ENCODE measurements around the gene XIRP2.
"Not testable (repeated sequence)": the region's sequence is repeated elsewhere in the genome, so short reads cannot be mapped to it uniquely, and the experiment has no call there.

Gene XIRP2

GRCh38 chr2:167192833-167193232, 304.6 kb downstream of the XIRP2 start:
- no peak for DNase-seq (ENCODE audit: low read depth in 3 of 3)

GRCh38 chr2:167196461-167197252, 308.4 kb downstream of the XIRP2 start:
- no peak for DNase-seq (ENCODE audit: low read depth in 3 of 3)

- no peak for DNase-seq (ENCODE audit: low read depth in 3 of 3)
These were observed 309.7 kb downstream of the XIRP2 start for GRCh38 chr2:167198009-167198408.

GRCh38 chr2:167198576-167198975, 310.3 kb downstream of the XIRP2 start:
- DNase-seq (ENCODE audit: low read depth in 3 of 3) = no peak

GRCh38 chr2:167200019-167200418, 311.7 kb downstream of the XIRP2 start:
- no peak for DNase-seq (ENCODE audit: low read depth in 3 of 3)

- no peak for DNase-seq (ENCODE audit: low read depth in 3 of 3)
These were observed 321.5 kb downstream of the XIRP2 start for GRCh38 chr2:167209784-167210183.

GRCh38 chr2:167212014-167212648, 323.9 kb downstream of the XIRP2 start:
- DNase-seq (ENCODE audit: low read depth in 3 of 3) = no peak

GRCh38 chr2:167215595-167215994, 327.3 kb downstream of the XIRP2 start:
- DNase-seq (ENCODE audit: low read depth in 3 of 3) = no peak

GRCh38 chr2:167237478-167237877, 349.2 kb downstream of the XIRP2 start:
- DNase-seq (ENCODE audit: low read depth in 3 of 3) = no peak

- DNase-seq (ENCODE audit: low read depth in 3 of 3) = no peak
These were observed 352.4 kb downstream of the XIRP2 start for GRCh38 chr2:167240671-167241070.

GRCh38 chr2:167249197-167249596, 360.9 kb downstream of the XIRP2 start:
- DNase-seq (ENCODE audit: low read depth in 3 of 3) = no peak

- DNase-seq (ENCODE audit: low read depth in 3 of 3) = no peak
These were observed 364.7 kb downstream of the XIRP2 start for GRCh38 chr2:167253025-167253424.

- DNase-seq (ENCODE audit: low read depth in 3 of 3) = no peak
These were observed 366.4 kb downstream of the XIRP2 start for GRCh38 chr2:167254721-167255120.

- no peak for DNase-seq (ENCODE audit: low read depth in 3 of 3)
These were observed 370.4 kb downstream of the XIRP2 start for GRCh38 chr2:167258712-167259111.

GRCh38 chr2:167264380-167264779, 376.1 kb downstream of the XIRP2 start:
- DNase-seq (ENCODE audit: low read depth in 3 of 3) = no peak

- DNase-seq (ENCODE audit: low read depth in 3 of 3) = no peak
These were observed 376.7 kb downstream of the XIRP2 start for GRCh38 chr2:167265004-167265403.

GRCh38 chr2:167265722-167266121, 377.4 kb downstream of the XIRP2 start:
- no peak for DNase-seq (ENCODE audit: low read depth in 3 of 3)

GRCh38 chr2:167268245-167268644, 380.0 kb downstream of the XIRP2 start:
- not testable (repeated sequence) for DNase-seq (ENCODE audit: low read depth in 3 of 3)

GRCh38 chr2:167271932-167272331, 383.7 kb downstream of the XIRP2 start:
- no peak for DNase-seq (ENCODE audit: low read depth in 3 of 3)

GRCh38 chr2:167275046-167275445, 386.8 kb downstream of the XIRP2 start:
- DNase-seq (ENCODE audit: low read depth in 3 of 3) = no peak

- no peak for DNase-seq (ENCODE audit: low read depth in 3 of 3)
These were observed 391.5 kb downstream of the XIRP2 start for GRCh38 chr2:167279810-167280209.

GRCh38 chr2:167287212-167287611, 398.9 kb downstream of the XIRP2 start:
- no peak for DNase-seq (ENCODE audit: low read depth in 3 of 3)

- no peak for DNase-seq (ENCODE audit: low read depth in 3 of 3)
These were observed 401.6 kb downstream of the XIRP2 start for GRCh38 chr2:167289651-167290410.
